A549 (cell line): Measurements from ENCODE around the gene KLF3.

Experiments
- CEBPB ChIP-seq, 2 experiments: fragments of >200 bp in 1 of 2; sonication (Bioruptor Twin) in 1 of 2; formaldehyde crosslinking in 1 of 2; IDR thresholded peaks; 2 replicates each; pipeline ENCODE4 v1.6.1; 2012 to 2016
- CTCF ChIP-seq: fragments of >200 bp; sonication (Bioruptor Twin); formaldehyde crosslinking; IDR thresholded peaks from 3 replicates; pipeline ENCODE4 v1.5.1; 2016
- ELK1 ChIP-seq: fragments of 150-350 bp; IDR thresholded peaks from 2 replicates; pipeline ENCODE4 v1.6.1; 2014; ENCODE audit warnings: low read depth, mild to moderate bottlenecking, low read length
- ESRRA ChIP-seq: fragments of 150-350 bp; IDR thresholded peaks from 2 replicates; pipeline ENCODE4 v1.6.1; 2014; ENCODE audit warnings: mild to moderate bottlenecking, low read length, borderline replicate concordance
- KDM1A ChIP-seq: fragments of 200-600 bp; sonication (generic); IDR thresholded peaks from 2 replicates; pipeline ENCODE4 v1.6.1; 2016; ENCODE audit warnings: low read depth, mild to moderate bottlenecking
- MAFK ChIP-seq: fragments of 450-650 bp; IDR thresholded peaks from 2 replicates; pipeline ENCODE4 v1.6.1; 2014; ENCODE audit not compliant: partially characterized antibody
- MAX ChIP-seq: IDR thresholded peaks from 2 replicates; pipeline ENCODE4 v1.6.1; 2012
- POLR2A ChIP-seq: IDR thresholded peaks from 2 replicates; pipeline ENCODE4 v1.6.1; 2012; ENCODE audit warnings: mild to moderate bottlenecking, low read length
- RCOR1 ChIP-seq: fragments of 150-350 bp; IDR thresholded peaks from 2 replicates; pipeline ENCODE4 v1.6.1; 2014; ENCODE audit warnings: antibody characterized with exemption, low read length, low read depth
- REST ChIP-seq: fragments of 200-600 bp; sonication (generic); IDR thresholded peaks from 2 replicates; pipeline ENCODE4 v1.6.1; 2016; ENCODE audit warnings: antibody characterized with exemption, mild to moderate bottlenecking, moderate library complexity
- RFX5 ChIP-seq: fragments of 450-650 bp; IDR thresholded peaks from 2 replicates; pipeline ENCODE4 v1.7.1; 2014; ENCODE audit warnings: antibody characterized with exemption, mild to moderate bottlenecking, moderate library complexity
- TFCP2L1 ChIP-seq: fragments of 250-450 bp; sonication (Bioruptor Pico); IDR thresholded peaks from 2 replicates; pipeline ENCODE4 v1.5.0; 2021; ENCODE audit warnings: mild to moderate bottlenecking

GRCh38 chr4:38618505-38618904 is 45.5 kb upstream of the KLF3 start:
- TF ChIP-seq CTCF (no peak), POLR2A (no peak), KDM1A (no peak), MAFK (no peak), RFX5 (no peak), MAX (no peak), RCOR1 (no peak), TFCP2L1 (CRISPR knock-in tag) (no peak), CEBPB (IDR thresholded peaks at IDR 0.05) (no peak), ESRRA (no peak), ELK1 (no peak), REST (no peak)
